PC-9 (cell line): ENCODE results near the gene STX8. TPM values are rescaled to one million over a fixed set of nuclear protein-coding genes. Genes with fewer than 3 reads are reported as not detected.

Experiments used
- BruUV-seq: library from RNA; stranded (reverse); fragments of 400-500 nt; replicated peaks from 2 replicates; lab custom pipeline; 2021; lab: Mats Ljungman, UMichigan
- CTCF ChIA-PET: fragments of 300-600 bp; sonication (Branson Sonifier 250); formaldehyde crosslinking; loops from one replicate; lab custom pipeline; 2022; ENCODE audit warnings: antibody characterized with exemption; lab: Charles Lee
- POLR2A ChIA-PET: fragments of 300-600 bp; sonication (Branson Sonifier 250); formaldehyde crosslinking; loops from one replicate; lab custom pipeline; 2022; ENCODE audit warnings: antibody characterized with exemption; ENCODE audit not compliant: unreplicated experiment; lab: Charles Lee
- DNase-seq, 2 experiments: peaks; one replicate each; pipeline versions ENCODE4 v3.0.0 to v3.0.0-alpha.2; 2015 to 2022; ENCODE audit warnings: mixed read lengths in 1 of 2
- H2AFZ ChIP-seq: fragments of 200-600 bp; sonication (generic); 2 replicates; pipeline ENCODE4 v1.8.1; 2017; ENCODE audit warnings: antibody characterized with exemption
- H3F3A ChIP-seq: fragments of 200-600 bp; sonication (generic); 2 replicates; pipeline ENCODE4 v1.8.1; 2017; ENCODE audit warnings: antibody characterized with exemption, mild to moderate bottlenecking, low read depth; ENCODE audit not compliant: insufficient read depth
- H3K27ac ChIP-seq: fragments of 200-600 bp; sonication (generic); 2 replicates; pipeline ENCODE4 v1.6.1; 2016; ENCODE audit warnings: mixed run types
- H3K27me3 ChIP-seq: fragments of 200-600 bp; sonication (generic); 2 replicates; pipeline ENCODE4 v1.6.1; 2016; ENCODE audit warnings: low read depth, mixed run types; ENCODE audit not compliant: insufficient read depth
- H3K36me3 ChIP-seq: fragments of 200-600 bp; sonication (generic); 2 replicates; pipeline ENCODE4 v1.6.1; 2016; ENCODE audit warnings: low read depth, mixed run types
- H3K4me1 ChIP-seq: fragments of 200-600 bp; sonication (generic); replicated peaks from 2 replicates; pipeline ENCODE4 v1.6.1; 2016; ENCODE audit warnings: mixed run types; ENCODE audit not compliant: insufficient read depth
- H3K4me2 ChIP-seq: fragments of 200-600 bp; sonication (generic); 2 replicates; pipeline ENCODE4 v1.6.1; 2017; ENCODE audit warnings: mixed run types
- H3K4me3 ChIP-seq: fragments of 200-600 bp; sonication (generic); 2 replicates; pipeline ENCODE4 v1.6.1; 2016; ENCODE audit warnings: mixed run types
- H3K79me2 ChIP-seq: fragments of 200-600 bp; sonication (generic); 2 replicates; pipeline ENCODE4 v1.6.1; 2017; ENCODE audit warnings: low read depth, mixed run types
- H3K9me2 ChIP-seq: fragments of 200-600 bp; sonication (generic); 2 replicates; pipeline ENCODE4 v1.8.1; 2017; ENCODE audit warnings: mild to moderate bottlenecking; ENCODE audit not compliant: insufficient read depth
- H3K9me3 ChIP-seq: fragments of 200-600 bp; sonication (generic); 2 replicates; pipeline ENCODE4 v1.8.1; 2016; ENCODE audit warnings: low read depth; ENCODE audit not compliant: insufficient read depth
- H4K20me1 ChIP-seq: fragments of 200-600 bp; sonication (generic); 2 replicates; pipeline ENCODE4 v1.8.1; 2017; ENCODE audit not compliant: insufficient read depth
- EZH2 ChIP-seq: fragments of 200-600 bp; sonication (generic); IDR thresholded peaks from 2 replicates; pipeline ENCODE4 v1.8.0; 2017; ENCODE audit warnings: antibody characterized with exemption, low read depth
- intact Hi-C: fragments of 100-400 bp; cut with micrococcal nuclease; formaldehyde crosslinking; loops from one replicate; pipeline ENCODE4 v1.10.0; 2022; ENCODE audit not compliant: unreplicated experiment
- total RNA-seq: library from RNA; stranded (reverse); gene quantifications from 2 replicates; pipeline ENCODE4 v1.2.3, GENCODE V29; 2021
- TF ChIP-seq, protein P1 (sequence below): fragments of 200-600 bp; sonication (generic); conservative IDR thresholded peaks from 2 replicates; pipeline ENCODE4 v1.6.1; 2017; ENCODE audit warnings: mixed run types, antibody characterized with exemption, mild to moderate bottlenecking, moderate library complexity

Gene STX8
- total RNA-seq, 1 experiment from 2014 or later = 60.6 TPM

DNA sequence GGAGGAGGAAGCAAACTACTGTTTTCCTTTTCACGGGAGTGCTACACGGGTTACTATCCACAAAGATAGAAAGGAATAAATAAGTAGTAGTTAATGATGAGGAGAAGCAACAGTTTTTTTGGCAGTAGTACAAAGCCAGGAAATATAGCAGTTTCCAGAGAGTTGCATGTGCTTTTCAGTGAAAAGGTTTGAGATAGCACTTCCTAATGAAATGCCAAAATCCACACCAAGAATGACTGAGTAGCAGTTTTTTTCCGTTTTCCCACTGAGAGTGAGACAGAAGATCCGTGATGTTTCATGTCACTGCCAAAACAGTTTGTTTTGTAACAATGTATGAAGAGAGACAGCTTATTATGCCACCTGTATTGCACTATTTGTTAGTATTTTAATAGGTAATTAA, 129.1 kb downstream of the STX8 start:
- intact Hi-C loops = no loop called here

DNA sequence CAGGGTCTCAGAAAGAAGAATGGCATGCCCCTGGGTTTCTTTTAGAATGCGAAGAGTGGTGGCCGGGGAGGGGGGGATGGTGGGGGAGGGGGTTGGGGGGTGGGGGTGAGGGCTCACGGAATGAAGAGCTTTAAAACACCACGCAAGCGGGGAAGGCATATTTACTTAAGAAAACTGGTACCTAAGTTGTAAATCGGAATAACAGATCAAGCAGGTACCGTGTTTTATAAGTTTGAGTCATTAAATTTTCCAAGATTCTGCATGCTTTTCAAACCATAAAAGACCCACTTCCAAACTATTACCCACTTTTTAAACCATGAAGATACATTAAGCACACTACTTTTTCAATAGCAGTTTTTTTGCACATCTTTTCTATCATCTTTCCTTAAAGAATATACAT, 130.2 kb downstream of the STX8 start:
- no peaks in the 10 kb centered on the region for H3K9me2 ChIP-seq
- intact Hi-C loops = no loop called here
- no peak overlapping the region for H3K27ac ChIP-seq
- no TSS peak for BruUV-seq
- no peaks in the 10 kb centered on the region for H3K9me3 ChIP-seq
- no peak overlapping the region for H2AFZ ChIP-seq
- no peaks in the 10 kb centered on the region for H4K20me1 ChIP-seq
- H3K4me2 ChIP-seq = no peak overlapping the region
- no peaks in the 10 kb centered on the region for H3K79me2 ChIP-seq
- TF ChIP-seq, protein P1, sequence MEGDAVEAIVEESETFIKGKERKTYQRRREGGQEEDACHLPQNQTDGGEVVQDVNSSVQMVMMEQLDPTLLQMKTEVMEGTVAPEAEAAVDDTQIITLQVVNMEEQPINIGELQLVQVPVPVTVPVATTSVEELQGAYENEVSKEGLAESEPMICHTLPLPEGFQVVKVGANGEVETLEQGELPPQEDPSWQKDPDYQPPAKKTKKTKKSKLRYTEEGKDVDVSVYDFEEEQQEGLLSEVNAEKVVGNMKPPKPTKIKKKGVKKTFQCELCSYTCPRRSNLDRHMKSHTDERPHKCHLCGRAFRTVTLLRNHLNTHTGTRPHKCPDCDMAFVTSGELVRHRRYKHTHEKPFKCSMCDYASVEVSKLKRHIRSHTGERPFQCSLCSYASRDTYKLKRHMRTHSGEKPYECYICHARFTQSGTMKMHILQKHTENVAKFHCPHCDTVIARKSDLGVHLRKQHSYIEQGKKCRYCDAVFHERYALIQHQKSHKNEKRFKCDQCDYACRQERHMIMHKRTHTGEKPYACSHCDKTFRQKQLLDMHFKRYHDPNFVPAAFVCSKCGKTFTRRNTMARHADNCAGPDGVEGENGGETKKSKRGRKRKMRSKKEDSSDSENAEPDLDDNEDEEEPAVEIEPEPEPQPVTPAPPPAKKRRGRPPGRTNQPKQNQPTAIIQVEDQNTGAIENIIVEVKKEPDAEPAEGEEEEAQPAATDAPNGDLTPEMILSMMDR = no peak
- no peak for TF ChIP-seq EZH2
- POLR2A ChIA-PET = interaction anchor here (0.5 to 0.6 kb wide), 2 partner anchors 15 to 501 kb away, joined by 3 to 5 read pairs; no protein-coding TSS in a partner anchor
- H3K4me3 ChIP-seq = no peak overlapping the region
- H3F3A ChIP-seq = no peaks in the 10 kb centered on the region
- no peaks in the 10 kb centered on the region for H3K4me1 ChIP-seq
- CTCF ChIA-PET = no interaction called here
- H3K27me3 ChIP-seq = no peaks in the 10 kb centered on the region
- no peak for DNase-seq
- H3K36me3 ChIP-seq = no peaks in the 10 kb centered on the region

More for the DNA sequence above, 129.1 kb downstream of the STX8 start:
- Histone ChIP-seq H2AFZ (no peak overlapping the region), H3F3A (no peaks in the 10 kb centered on the region), H3K27me3 (no peaks in the 10 kb centered on the region), H3K36me3 (no peaks in the 10 kb centered on the region), H3K9me2 (no peaks in the 10 kb centered on the region), H4K20me1 (no peaks in the 10 kb centered on the region), H3K9me3 (no peaks in the 10 kb centered on the region), H3K4me2 (no peak overlapping the region), H3K27ac (no peak overlapping the region), H3K4me3 (no peak overlapping the region), H3K4me1 (no peaks in the 10 kb centered on the region), H3K79me2 (no peaks in the 10 kb centered on the region)
- no TSS peak for BruUV-seq
- DNase-seq = no peak
- POLR2A ChIA-PET = no interaction called here
- CTCF ChIA-PET = no interaction called here
- TF ChIP-seq, protein P1 = no peak
- TF ChIP-seq EZH2 = no peak

DNA sequence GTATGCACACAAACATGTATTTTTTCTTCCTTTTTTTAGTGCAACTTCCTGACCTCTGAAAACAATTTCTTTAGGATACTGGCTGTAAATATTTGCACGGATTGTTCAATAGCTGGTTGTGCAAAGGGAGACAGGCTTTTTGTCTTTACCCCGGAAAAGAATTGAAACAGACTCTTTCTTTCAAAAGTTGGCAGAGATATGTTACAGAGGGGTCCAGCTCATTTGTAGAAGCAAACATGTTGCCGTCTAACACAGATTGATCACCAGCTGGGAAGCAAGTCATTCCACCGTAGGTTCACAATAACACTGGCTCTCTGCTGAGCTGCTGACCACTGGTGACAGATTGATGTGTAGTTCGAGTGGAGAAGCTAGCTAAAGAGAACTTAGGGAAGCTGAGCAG, 130.9 kb downstream of the STX8 start:
- Histone ChIP-seq H3K27me3 (no peaks in the 10 kb centered on the region), H3F3A (no peaks in the 10 kb centered on the region), H3K9me3 (no peaks in the 10 kb centered on the region), H3K4me2 (no peak overlapping the region), H4K20me1 (no peaks in the 10 kb centered on the region), H3K79me2 (no peaks in the 10 kb centered on the region), H3K4me1 (no peaks in the 10 kb centered on the region), H3K36me3 (no peaks in the 10 kb centered on the region), H3K4me3 (no peak overlapping the region), H2AFZ (no peak overlapping the region), H3K9me2 (no peaks in the 10 kb centered on the region), H3K27ac (no peak overlapping the region)
- no peak for DNase-seq
- CTCF ChIA-PET = no interaction called here
- TF ChIP-seq, protein P1 = no peak
- no peak for TF ChIP-seq EZH2
- POLR2A ChIA-PET = interaction anchor here (0.6 kb wide), 1 partner anchor 500 kb away, joined by 3 read pairs; no protein-coding TSS in a partner anchor
- no TSS peak for BruUV-seq
- intact Hi-C loops = no loop called here
